ENCODE data around the gene RPS17.
"Not testable (repeated sequence)": the region's sequence is repeated elsewhere in the genome, so short reads cannot be mapped to it uniquely, and the experiment has no call there.

RPS17 gene

GRCh38 chr15:82487045-82487444, 53.2 kb downstream of the RPS17 start:
- DNase-seq (ENCODE audit: extremely low spot score); CTCF ChIA-PET; POLR2A ChIA-PET: not testable (repeated sequence)

Measured in GM10248 (cell line).